ENCODE data around the gene BBS7.

GRCh38 chr4:121776610-121777401 is 93.5 kb downstream of the BBS7 start:
- TF ChIP-seq POLR2A (IDR thresholded peaks at IDR 0.05) (no peak), CTCF (IDR thresholded peaks at IDR 0.05) (no peak)

All from testis (tissue), 2 donors.